WTC11 (cell line): ENCODE measurements around the gene BUD13. TPM values are rescaled to one million over a fixed set of nuclear protein-coding genes. Genes with fewer than 3 reads are reported as not detected.

Source experiments
- ATAC-seq: fragments of 200-7000 bp; cut with Tn5 transposase; 2 replicates; pipeline ENCODE4 v1.10.0; 2021; ENCODE audit warnings: mild to moderate bottlenecking, moderate library complexity
- CTCF ChIA-PET: fragments of 300-600 bp; sonication (Branson Sonifier 250); formaldehyde crosslinking; loops from one replicate; lab custom pipeline; 2021; ENCODE audit warnings: antibody characterized with exemption; lab: Charles Lee
- POLR2A ChIA-PET: fragments of 350-600 bp; sonication (Branson Sonifier 250); formaldehyde crosslinking; loops from one replicate; lab custom pipeline; 2021; ENCODE audit warnings: antibody characterized with exemption; lab: Charles Lee
- DNase-seq: peaks from one replicate; pipeline ENCODE4 v3.0.0; 2021; ENCODE audit warnings: low spot score
- H3K27ac Mint-ChIP-seq: 2 replicates; pipeline ENCODE4 v1.8.0; 2021; ENCODE audit warnings: mixed read lengths
- H3K27me3 Mint-ChIP-seq: 2 replicates; pipeline ENCODE4 v1.8.0; 2021; ENCODE audit warnings: low read depth, mild to moderate bottlenecking, moderate library complexity, mixed read lengths
- H3K36me3 Mint-ChIP-seq: 2 replicates; pipeline ENCODE4 v1.8.0; 2021; ENCODE audit warnings: mixed read lengths
- H3K4me1 Mint-ChIP-seq: 2 replicates; pipeline ENCODE4 v1.8.0; 2022; ENCODE audit warnings: mixed read lengths
- H3K4me3 Mint-ChIP-seq: 2 replicates; pipeline ENCODE4 v1.8.0; 2021; ENCODE audit warnings: mild to moderate bottlenecking, moderate library complexity, mixed read lengths
- H3K9me3 Mint-ChIP-seq: 2 replicates; pipeline ENCODE4 v1.8.0; 2021; ENCODE audit warnings: mixed read lengths
- GABPB1 ChIP-seq: sonication (generic); formaldehyde crosslinking; IDR thresholded peaks from 2 replicates; pipeline ENCODE4 v1.8.1; 2023; ENCODE audit warnings: mild to moderate bottlenecking, missing genetic modification reagents
- JAZF1 ChIP-seq: fragments of 250-450 bp; sonication (Bioruptor Pico); IDR thresholded peaks from 2 replicates; pipeline ENCODE4 v1.9.0; 2021; ENCODE audit warnings: moderate library complexity, mild to moderate bottlenecking, inconsistent platforms
- MLX ChIP-seq: sonication (generic); formaldehyde crosslinking; IDR thresholded peaks from 2 replicates; pipeline ENCODE4 v1.8.1; 2023; ENCODE audit warnings: mild to moderate bottlenecking, missing genetic modification reagents, moderate library complexity
- NFE2L1 ChIP-seq: sonication (generic); formaldehyde crosslinking; IDR thresholded peaks from 2 replicates; pipeline ENCODE4 v1.8.1; 2023; ENCODE audit warnings: missing genetic modification reagents
- RELA ChIP-seq: sonication (generic); formaldehyde crosslinking; IDR thresholded peaks from 2 replicates; pipeline ENCODE4 v1.8.1; 2022; ENCODE audit warnings: missing genetic modification reagents, mild to moderate bottlenecking, borderline replicate concordance
- SMAD4 ChIP-seq: sonication (generic); formaldehyde crosslinking; IDR thresholded peaks from 2 replicates; pipeline ENCODE4 v1.8.0; 2022; ENCODE audit warnings: mild to moderate bottlenecking, missing genetic modification reagents
- ZNF263 ChIP-seq: sonication (generic); formaldehyde crosslinking; IDR thresholded peaks from 2 replicates; pipeline ENCODE4 v1.8.1; 2022; ENCODE audit warnings: low read depth, mild to moderate bottlenecking, moderate library complexity, missing genetic modification reagents
- ZNF281 ChIP-seq: sonication (generic); formaldehyde crosslinking; IDR thresholded peaks from 2 replicates; pipeline ENCODE4 v1.8.0; 2023; ENCODE audit warnings: mild to moderate bottlenecking, missing genetic modification reagents
- ZNF416 ChIP-seq: fragments of 250-450 bp; sonication (Bioruptor Pico); IDR thresholded peaks from 2 replicates; pipeline ENCODE4 v1.9.0; 2021; ENCODE audit warnings: mild to moderate bottlenecking, inconsistent platforms
- total RNA-seq: library from RNA; stranded (reverse); gene quantifications from 3 replicates; pipeline ENCODE4 v1.2.3, GENCODE V29; 2021
- TF ChIP-seq, protein P1 (sequence below): sonication (generic); formaldehyde crosslinking; IDR thresholded peaks from 2 replicates; pipeline ENCODE4 v1.8.1; 2022; ENCODE audit warnings: mild to moderate bottlenecking, moderate library complexity, missing genetic modification reagents
- TF ChIP-seq, protein P2 (sequence below): sonication (generic); formaldehyde crosslinking; IDR thresholded peaks from 2 replicates; pipeline ENCODE4 v1.8.1; 2022; ENCODE audit warnings: low read depth, missing genetic modification reagents, borderline replicate concordance
- TF ChIP-seq, protein P3 (sequence below): sonication (generic); formaldehyde crosslinking; conservative IDR thresholded peaks from 2 replicates; pipeline ENCODE4 v1.8.1; 2023; ENCODE audit warnings: mild to moderate bottlenecking, low read depth, missing genetic modification reagents, moderate library complexity

The BUD13 gene
- total RNA-seq, 1 experiment from 2014 or later = 20.7 TPM

GRCh38 chr11:116814502-116814901 is 41.7 kb upstream of the BUD13 start:
- Mint-ChIP-seq H3K9me3 (no peaks in the 10 kb centered on the region), H3K27ac (no peak overlapping the region), H3K36me3 (no peaks in the 10 kb centered on the region)
- POLR2A ChIA-PET = interaction anchor here (0.7 kb wide), 1 partner anchor 59 kb away, joined by 3 read pairs; no protein-coding TSS in a partner anchor
- no peak for ATAC-seq
- TF ChIP-seq NFE2L1 (CRISPR knock-in tag) = no peak
- TF ChIP-seq, protein P1, sequence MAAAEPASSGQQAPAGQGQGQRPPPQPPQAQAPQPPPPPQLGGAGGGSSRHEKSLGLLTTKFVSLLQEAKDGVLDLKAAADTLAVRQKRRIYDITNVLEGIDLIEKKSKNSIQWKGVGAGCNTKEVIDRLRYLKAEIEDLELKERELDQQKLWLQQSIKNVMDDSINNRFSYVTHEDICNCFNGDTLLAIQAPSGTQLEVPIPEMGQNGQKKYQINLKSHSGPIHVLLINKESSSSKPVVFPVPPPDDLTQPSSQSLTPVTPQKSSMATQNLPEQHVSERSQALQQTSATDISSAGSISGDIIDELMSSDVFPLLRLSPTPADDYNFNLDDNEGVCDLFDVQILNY (CRISPR knock-in tag) = no peak
- no peak for TF ChIP-seq RELA (CRISPR knock-in tag)
- TF ChIP-seq ZNF263 (CRISPR knock-in tag) = no peak
- no peak for TF ChIP-seq ZNF281 (CRISPR knock-in tag)
- TF ChIP-seq, protein P2, sequence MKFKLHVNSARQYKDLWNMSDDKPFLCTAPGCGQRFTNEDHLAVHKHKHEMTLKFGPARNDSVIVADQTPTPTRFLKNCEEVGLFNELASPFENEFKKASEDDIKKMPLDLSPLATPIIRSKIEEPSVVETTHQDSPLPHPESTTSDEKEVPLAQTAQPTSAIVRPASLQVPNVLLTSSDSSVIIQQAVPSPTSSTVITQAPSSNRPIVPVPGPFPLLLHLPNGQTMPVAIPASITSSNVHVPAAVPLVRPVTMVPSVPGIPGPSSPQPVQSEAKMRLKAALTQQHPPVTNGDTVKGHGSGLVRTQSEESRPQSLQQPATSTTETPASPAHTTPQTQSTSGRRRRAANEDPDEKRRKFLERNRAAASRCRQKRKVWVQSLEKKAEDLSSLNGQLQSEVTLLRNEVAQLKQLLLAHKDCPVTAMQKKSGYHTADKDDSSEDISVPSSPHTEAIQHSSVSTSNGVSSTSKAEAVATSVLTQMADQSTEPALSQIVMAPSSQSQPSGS (CRISPR knock-in tag) = no peak
- no peak for TF ChIP-seq ZNF416 (CRISPR knock-in tag)
- no peak for TF ChIP-seq MLX (CRISPR knock-in tag)
- TF ChIP-seq, all 79 proteins: peak for 0
- no peaks in the 10 kb centered on the region for H3K27me3 Mint-ChIP-seq
- no peak overlapping the region for H3K4me3 Mint-ChIP-seq
- H3K4me1 Mint-ChIP-seq = no peaks in the 10 kb centered on the region
- DNase-seq = no peak
- CTCF ChIA-PET = no interaction called here

GRCh38 chr11:116813781-116814471 is 41.1 kb upstream of the BUD13 start:
- no peaks in the 10 kb centered on the region for H3K9me3 Mint-ChIP-seq
- ChIA-PET POLR2A (no interaction called here), CTCF (interaction anchor here (0.6 to 1.8 kb wide), 3 partner anchors 22 to 325 kb away, joined by 3 to 14 read pairs (median 5); partner anchors contain the start of gene APOA5)
- 0 out of 2 replicates have a peak, but pooled peaks have one; percentile 20 for TF ChIP-seq GABPB1 (CRISPR knock-in tag)
- TF ChIP-seq JAZF1 = no peak
- TF ChIP-seq, all 79 proteins: peak for 1
- Mint-ChIP-seq H3K4me3 (no peak overlapping the region), H3K36me3 (no peaks in the 10 kb centered on the region), H3K27me3 (no peaks in the 10 kb centered on the region), H3K4me1 (no peaks in the 10 kb centered on the region), H3K27ac (no peak overlapping the region)
- no peak for ATAC-seq
- no peak for DNase-seq

GRCh38 chr11:116813170-116813569 is 40.4 kb upstream of the BUD13 start:
- Mint-ChIP-seq H3K27me3 (no peaks in the 10 kb centered on the region), H3K4me1 (no peaks in the 10 kb centered on the region), H3K36me3 (no peaks in the 10 kb centered on the region), H3K9me3 (no peaks in the 10 kb centered on the region), H3K27ac (no peak overlapping the region), H3K4me3 (no peak overlapping the region)
- TF ChIP-seq, protein P3, sequence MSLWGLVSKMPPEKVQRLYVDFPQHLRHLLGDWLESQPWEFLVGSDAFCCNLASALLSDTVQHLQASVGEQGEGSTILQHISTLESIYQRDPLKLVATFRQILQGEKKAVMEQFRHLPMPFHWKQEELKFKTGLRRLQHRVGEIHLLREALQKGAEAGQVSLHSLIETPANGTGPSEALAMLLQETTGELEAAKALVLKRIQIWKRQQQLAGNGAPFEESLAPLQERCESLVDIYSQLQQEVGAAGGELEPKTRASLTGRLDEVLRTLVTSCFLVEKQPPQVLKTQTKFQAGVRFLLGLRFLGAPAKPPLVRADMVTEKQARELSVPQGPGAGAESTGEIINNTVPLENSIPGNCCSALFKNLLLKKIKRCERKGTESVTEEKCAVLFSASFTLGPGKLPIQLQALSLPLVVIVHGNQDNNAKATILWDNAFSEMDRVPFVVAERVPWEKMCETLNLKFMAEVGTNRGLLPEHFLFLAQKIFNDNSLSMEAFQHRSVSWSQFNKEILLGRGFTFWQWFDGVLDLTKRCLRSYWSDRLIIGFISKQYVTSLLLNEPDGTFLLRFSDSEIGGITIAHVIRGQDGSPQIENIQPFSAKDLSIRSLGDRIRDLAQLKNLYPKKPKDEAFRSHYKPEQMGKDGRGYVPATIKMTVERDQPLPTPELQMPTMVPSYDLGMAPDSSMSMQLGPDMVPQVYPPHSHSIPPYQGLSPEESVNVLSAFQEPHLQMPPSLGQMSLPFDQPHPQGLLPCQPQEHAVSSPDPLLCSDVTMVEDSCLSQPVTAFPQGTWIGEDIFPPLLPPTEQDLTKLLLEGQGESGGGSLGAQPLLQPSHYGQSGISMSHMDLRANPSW (CRISPR knock-in tag) = no peak
- no peak for TF ChIP-seq SMAD4 (CRISPR knock-in tag)
- CTCF ChIA-PET = interaction anchor here (0.6 to 1.8 kb wide), 3 partner anchors 22 to 326 kb away, joined by 3 to 14 read pairs (median 5); partner anchors contain the start of gene APOA5
- POLR2A ChIA-PET = no interaction called here
- ATAC-seq (no peak), DNase-seq (no peak)
